Colonic mucosa (tissue), 4 donors: ENCODE data around the gene CTDSP1. TPM values are rescaled to one million over a fixed set of nuclear protein-coding genes. Genes with fewer than 3 reads are reported as not detected.

Source experiments
- DNase-seq: peaks from one replicate; pipeline ENCODE4 v3.0.0-alpha.2; 2020
- H3K27ac ChIP-seq: fragments of 200-600 bp; one replicate; pipeline ENCODE4 v1.8.0; 2021
- H3K27me3 ChIP-seq: fragments of 200-600 bp; one replicate; pipeline ENCODE4 v1.8.0; 2021
- H3K36me3 ChIP-seq: fragments of 200-600 bp; one replicate; pipeline ENCODE4 v1.8.0; 2021
- H3K4me1 ChIP-seq: fragments of 200-600 bp; one replicate; pipeline ENCODE4 v1.8.0; 2021; ENCODE audit warnings: mild to moderate bottlenecking
- H3K4me3 ChIP-seq: fragments of 200-600 bp; one replicate; pipeline ENCODE4 v1.8.0; 2021
- H3K9ac ChIP-seq, 2 donors: one replicate each; pipeline ENCODE4 v1.7.0; 2013; ENCODE audit warnings: control low read depth in 2 of 2, low read depth in 2 of 2, low read length in 2 of 2
- H3K9me3 ChIP-seq: fragments of 200-600 bp; one replicate; pipeline ENCODE4 v1.8.0; 2021
- CTCF ChIP-seq: fragments of 200-600 bp; IDR thresholded peaks from one replicate; pipeline ENCODE4 v1.8.0; 2022; ENCODE audit warnings: antibody characterized with exemption, mild to moderate bottlenecking
- intact Hi-C: fragments of 100-400 bp; cut with DNase I; formaldehyde crosslinking; loops from one replicate; pipeline ENCODE4 v1.14.1; 2022
- total RNA-seq, 2 donors: library from RNA; stranded (reverse); fragmentation: NEBNext Ultra II Directional in 1 of 2; extraction: Animal tissue kit (Norgen Biotek cat#: 25700) in 1 of 2; gene quantifications; one replicate each; pipeline ENCODE4 v1.2.1, GENCODE V29; 2021
- donor health status: healthy.
- donor health status: DM: no; HTN: no; CAD: no.
- donor health status: DM: no; HTN: no; CAD: no.

Gene CTDSP1
- total RNA-seq, 2 donors from 2014 or later: 137 to 150 TPM

- DNase-seq: no peak
- H3K27me3 ChIP-seq: no peaks in the 10 kb centered on the region
- H3K4me1 ChIP-seq: peaks cover 17% of the 10 kb centered on the region
- intact Hi-C loops: loop anchor here (5.0 to 10.0 kb wide), 2 partner anchors 63 to 240 kb away; no protein-coding TSS in a partner anchor
- no peaks in the 10 kb centered on the region for H3K9me3 ChIP-seq
- TF ChIP-seq CTCF: no peak
- peaks cover 4% of the 10 kb centered on the region for H3K36me3 ChIP-seq
- peak overlapping the region in 1 of 2 donors; percentile 82 for H3K9ac ChIP-seq
- no peak overlapping the region for H3K27ac ChIP-seq
- no peak overlapping the region for H3K4me3 ChIP-seq
These were observed 4.8 kb downstream of the CTDSP1 start for GRCh38 chr2:218404351-218405085.

GRCh38 chr2:218405086-218405745, 5.5 kb downstream of the CTDSP1 start:
- Histone ChIP-seq H3K27me3 (no peaks in the 10 kb centered on the region), H3K27ac (peak overlapping the region; percentile 89), H3K36me3 (peaks cover 4% of the 10 kb centered on the region), H3K9ac (peak overlapping the region; percentile 73 to 82), H3K4me1 (peaks cover 17% of the 10 kb centered on the region), H3K4me3 (no peak overlapping the region), H3K9me3 (no peaks in the 10 kb centered on the region)
- intact Hi-C loops: loop anchor here (5.0 to 10.0 kb wide), 2 partner anchors 62 to 240 kb away; no protein-coding TSS in a partner anchor
- peak; percentile 26 for DNase-seq
- TF ChIP-seq CTCF: no peak

- H3K4me1 ChIP-seq: peaks cover 17% of the 10 kb centered on the region
These were observed 6.1 kb downstream of the CTDSP1 start for GRCh38 chr2:218405746-218406208.

GRCh38 chr2:218406209-218406948, 6.7 kb downstream of the CTDSP1 start:
- peaks cover 13% of the 10 kb centered on the region for H3K4me1 ChIP-seq
- peak overlapping the region; percentile 34 for H3K4me3 ChIP-seq
- intact Hi-C loops: loop anchor here (5.0 to 10.0 kb wide), 2 partner anchors 61 to 238 kb away; no protein-coding TSS in a partner anchor
- H3K36me3 ChIP-seq: peaks cover 4% of the 10 kb centered on the region
- peak; percentile 98 for DNase-seq
- H3K9me3 ChIP-seq: no peaks in the 10 kb centered on the region
- no peaks in the 10 kb centered on the region for H3K27me3 ChIP-seq
- H3K9ac ChIP-seq: peak overlapping the region; percentile 73 to 83
- peak; percentile 62 for TF ChIP-seq CTCF
- H3K27ac ChIP-seq: peak overlapping the region; percentile 89

More at GRCh38 chr2:218405746-218406208, 6.1 kb downstream of the CTDSP1 start:
- DNase-seq: peak; percentile 63
- TF ChIP-seq CTCF: no peak
- peak overlapping the region; percentile 22 for H3K4me3 ChIP-seq
- H3K36me3 ChIP-seq: peaks cover 4% of the 10 kb centered on the region
- intact Hi-C loops: loop anchor here (5.0 to 10.0 kb wide), 2 partner anchors 62 to 239 kb away; no protein-coding TSS in a partner anchor
- H3K27ac ChIP-seq: peak overlapping the region; percentile 89
- peak overlapping the region; percentile 73 to 82 for H3K9ac ChIP-seq
- H3K9me3 ChIP-seq: no peaks in the 10 kb centered on the region
- no peaks in the 10 kb centered on the region for H3K27me3 ChIP-seq
